Measurements from ENCODE around the gene RUFY1. TPM values are rescaled to one million over a fixed set of nuclear protein-coding genes. Genes with fewer than 3 reads are reported as not detected.
"Not testable (repeated sequence)": the region's sequence is repeated elsewhere in the genome, so short reads cannot be mapped to it uniquely, and the experiment has no call there.

The RUFY1 gene
- total RNA-seq, 1 donor from 2014 or later = 65.9 TPM

DNA sequence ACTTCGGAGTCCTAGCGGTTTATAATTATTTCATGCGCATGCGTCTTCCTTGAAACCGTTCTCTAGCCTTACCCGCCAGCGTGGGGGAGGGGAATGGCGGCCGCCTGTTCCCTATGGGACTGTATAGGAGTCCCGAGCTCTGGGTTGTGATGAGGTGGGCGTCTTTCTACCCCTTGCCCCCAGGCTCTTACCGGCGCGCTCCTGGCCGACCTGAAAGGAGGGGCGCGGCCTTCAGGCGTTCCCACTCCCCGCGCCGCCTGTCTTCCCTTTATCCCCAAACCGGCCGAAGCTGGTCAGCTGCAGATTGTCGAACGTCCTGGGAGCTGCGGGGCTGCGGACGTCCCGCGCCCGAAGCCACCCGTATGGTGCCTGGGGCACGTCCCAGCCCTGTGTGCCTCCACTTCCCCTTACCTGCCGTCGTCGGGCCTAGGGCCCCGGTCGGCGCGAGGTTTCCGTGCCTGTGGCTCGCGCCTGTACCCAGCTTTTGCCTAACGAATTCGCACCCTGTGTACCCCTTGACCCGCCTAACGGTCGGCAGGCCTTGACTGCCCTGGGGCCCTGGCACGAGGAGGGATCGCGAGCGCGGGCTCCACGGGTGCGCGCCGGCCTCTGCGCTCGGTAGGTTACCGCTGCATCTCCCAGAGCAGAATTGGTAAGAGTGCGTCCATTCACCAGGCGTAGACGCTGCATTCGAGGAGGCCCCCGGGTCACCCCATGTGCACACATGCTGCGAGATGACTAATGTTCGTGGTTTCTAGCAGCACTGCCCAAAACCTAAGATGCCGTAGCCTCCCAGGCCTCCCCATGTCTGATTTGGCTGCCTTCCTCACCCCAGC, 73.8 kb downstream of the RUFY1 start:
- DNase-seq = peak; percentile 44

DNA sequence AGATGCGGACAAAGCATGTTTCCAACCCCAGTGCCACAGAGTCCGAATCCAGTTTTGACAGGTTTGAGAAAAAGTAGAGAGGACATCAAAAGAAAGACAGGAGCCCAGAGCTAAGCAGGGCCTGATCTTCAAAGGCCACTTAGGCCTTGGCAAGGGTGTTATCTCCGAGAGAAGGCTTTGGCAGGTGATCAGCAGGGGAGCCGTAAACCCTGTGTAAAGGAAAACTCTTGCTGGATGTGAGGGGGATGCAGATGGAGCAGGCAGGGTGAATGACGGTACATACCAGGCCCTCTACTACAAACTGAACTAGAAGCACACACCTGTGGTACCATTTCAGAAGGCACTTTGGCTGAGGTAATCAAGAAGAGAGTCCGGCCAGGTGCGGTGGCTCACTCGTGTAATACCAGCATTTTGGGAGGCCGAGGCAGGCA, 74.5 kb downstream of the RUFY1 start:
- DNase-seq = no peak

DNA sequence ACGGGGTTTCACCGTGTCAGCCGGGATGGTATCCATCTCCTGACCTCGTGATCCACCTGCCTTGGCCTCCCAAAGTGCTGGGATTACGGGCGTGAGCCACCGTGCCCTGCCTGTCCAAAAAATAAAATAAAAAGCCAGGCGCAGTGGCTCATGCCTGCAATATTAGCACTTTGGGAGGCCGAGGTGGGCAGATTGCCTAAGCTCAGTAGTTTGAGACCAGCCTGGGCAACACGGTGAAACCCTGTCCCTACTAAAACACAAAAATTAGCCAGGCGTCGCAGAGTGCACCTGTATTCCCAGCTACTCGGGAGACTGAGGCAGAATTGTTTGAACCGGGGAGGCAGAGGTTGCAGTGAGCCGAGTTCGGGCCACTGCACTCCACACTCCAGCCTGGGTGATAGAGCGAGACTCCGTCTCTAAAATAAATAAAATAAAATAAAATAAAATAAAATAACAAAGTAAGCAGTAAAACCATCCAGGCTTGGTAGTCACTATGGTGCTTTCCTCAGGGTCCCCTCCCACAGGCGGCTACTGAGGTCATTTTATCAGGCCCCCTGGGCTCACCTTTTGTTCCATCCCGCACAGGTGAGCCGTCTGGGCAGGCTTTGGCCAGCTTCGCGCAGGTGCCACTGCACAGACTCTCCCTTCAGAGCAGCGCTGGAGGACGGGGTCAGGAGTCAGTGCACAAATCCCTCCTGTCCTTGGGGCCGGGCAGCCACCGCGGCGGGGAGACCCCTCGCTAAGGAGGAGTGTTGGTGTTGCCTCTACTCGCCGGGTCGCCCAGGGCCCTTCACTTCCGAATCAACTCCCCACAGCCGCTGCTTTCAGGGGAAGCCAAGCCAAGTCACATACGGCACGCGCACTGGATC, 83.4 kb downstream of the RUFY1 start:
- not testable (repeated sequence) for DNase-seq

DNA sequence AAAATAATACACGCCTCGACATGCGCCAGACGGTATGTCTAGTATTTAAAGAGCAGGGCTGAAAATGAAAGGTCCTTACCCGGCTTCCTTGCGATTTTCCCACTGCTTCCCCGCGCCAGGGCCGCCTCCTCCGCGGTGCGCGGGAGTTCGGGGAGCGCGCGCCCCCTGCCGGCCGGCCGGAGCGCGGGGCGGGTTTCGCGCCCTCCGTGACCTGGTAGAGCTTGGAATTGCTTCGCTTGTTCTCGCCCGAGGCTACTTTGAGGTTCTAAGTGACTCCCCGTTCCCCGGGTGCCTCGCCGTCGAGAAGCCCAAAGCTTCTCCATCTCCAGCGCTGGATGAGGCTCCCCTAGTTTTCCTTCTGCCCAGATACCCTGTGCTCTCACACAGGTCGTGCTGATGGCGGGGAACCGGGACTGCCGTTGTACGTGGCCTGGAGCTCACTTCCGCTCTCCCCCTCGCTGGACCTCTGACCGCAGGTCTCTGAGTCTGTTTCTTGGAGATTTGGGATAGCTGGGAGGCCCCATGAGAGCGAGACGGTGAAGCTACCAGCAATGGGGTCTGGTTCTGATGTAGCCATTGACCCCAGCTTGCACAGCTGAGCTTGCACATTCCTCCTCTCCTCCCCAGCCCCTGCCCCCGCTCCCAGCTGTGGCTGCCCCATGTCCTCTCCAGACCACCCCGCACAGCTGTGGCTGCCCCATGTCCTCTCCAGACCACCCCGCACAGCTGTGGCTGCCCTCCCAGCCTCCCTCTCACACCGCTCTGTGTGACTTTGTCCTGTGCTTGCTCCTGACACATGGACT, 84.2 kb downstream of the RUFY1 start:
- DNase-seq = not testable (repeated sequence)

DNA sequence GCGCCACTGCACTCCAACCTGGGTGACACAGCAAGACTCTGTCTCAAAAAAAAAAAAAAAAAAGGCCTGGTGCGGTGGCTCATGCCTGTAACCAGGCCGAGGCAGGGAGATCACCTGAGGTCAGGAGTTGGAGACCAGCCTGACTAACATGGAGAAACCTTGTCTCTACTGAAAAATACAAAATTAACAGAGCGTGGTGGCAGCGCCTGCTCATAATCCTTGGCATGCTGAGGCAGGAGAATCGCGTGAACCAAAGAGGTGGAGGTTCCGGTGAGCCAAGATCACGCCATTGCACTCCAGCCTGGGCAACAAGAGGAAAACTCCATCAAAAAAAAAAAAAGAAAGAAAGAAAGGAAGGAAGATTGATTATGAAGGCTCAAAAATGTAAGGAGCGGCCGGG, 88.9 kb downstream of the RUFY1 start:
- not testable (repeated sequence) for DNase-seq

DNA sequence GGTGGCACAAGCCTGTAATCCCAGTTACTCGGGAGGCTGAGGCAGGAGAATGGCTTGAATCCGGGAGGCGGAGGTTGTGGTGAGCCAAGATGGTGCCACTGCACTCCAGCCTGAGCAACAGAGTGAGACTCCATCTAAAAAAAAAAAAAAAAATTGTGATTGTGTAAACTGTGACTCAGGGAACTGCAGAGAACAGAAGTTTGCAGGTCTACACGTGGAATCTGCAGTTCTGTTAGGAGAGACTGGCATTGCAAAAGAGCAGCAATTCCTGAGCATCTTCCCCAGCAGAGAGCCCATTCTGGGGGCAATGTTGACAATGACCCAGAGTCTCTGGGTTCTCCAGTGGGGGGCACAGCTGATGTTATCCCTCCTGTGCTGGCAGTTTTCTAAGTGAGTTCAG, 91.4 kb downstream of the RUFY1 start:
- not testable (repeated sequence) for DNase-seq

DNA sequence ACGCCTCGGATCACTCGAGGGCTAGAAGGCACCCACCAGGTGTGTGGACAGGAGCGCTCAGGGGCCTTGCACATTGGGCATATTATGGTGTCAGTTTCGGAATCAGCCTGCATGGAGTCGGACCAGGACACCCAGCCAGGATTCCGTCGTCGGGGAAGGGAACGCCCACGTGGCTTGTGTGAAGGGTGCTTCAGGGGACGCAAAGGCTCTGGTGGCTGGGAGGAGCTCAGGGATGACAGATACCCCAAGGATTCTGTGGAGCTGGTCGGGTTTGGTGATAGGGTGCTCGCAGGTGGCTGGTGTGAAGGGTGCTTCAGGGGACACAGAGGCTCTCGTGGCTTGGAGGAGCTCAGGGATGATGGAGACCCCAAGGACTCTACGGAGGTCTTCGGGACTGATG, 92.3 kb downstream of the RUFY1 start:
- not testable (repeated sequence) for DNase-seq

DNA sequence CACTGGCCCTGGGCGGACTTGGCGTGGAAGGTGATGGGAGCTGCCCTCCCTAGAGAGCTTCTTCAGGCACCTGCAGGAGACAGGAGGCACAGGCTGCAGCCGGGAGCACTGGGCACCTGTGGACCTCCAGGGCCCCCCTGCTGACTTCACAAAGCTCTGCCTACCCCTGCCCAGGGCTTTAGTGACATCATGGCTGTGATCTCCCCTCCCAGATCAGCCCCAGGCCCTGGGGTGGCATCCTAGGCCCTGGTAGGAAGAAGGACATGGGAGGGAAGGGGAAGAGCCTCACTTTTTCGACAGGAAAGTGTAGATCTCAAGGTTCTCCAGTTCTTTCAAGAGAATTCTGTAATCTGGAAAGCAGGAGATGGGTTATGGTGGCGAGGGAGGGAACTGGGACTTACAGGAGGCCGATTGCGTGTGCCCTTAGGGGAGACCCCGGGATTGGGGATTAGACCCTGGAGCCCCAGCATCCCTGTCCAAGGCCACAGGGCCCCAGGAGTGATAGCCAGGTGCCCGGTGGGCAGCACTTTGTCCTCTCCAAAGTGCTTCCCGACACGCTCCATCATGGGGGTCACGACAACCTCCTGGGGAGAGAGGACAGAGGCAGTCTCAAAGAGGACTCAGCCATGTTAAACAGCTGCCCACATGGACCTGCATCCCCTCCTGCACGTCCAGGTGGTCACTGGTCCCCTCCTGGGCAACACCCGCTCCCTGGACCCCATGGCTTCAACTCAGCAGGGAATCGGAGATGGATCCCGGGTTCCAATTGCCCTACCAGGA, 93.0 kb downstream of the RUFY1 start:
- DNase-seq = not testable (repeated sequence)

DNA sequence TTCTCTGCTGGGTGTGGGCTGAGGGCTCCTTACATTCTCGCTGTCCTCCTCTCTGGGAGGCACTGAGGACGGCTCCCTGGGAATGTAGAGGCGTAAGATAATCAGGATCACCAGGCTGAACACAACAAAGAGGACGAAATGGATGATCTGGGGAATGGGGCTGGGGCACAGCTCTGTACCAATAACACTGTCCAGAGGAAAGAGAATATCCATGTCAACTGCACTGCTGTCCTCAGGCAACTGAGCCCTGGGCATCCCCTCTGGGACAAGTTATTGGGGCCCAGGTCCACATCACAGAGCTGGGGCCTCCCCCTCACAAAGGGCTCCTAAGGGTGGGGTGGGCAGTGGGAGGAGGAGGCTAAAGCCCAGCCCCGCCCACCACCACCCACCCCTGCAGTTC, 94.4 kb downstream of the RUFY1 start:
- not testable (repeated sequence) for DNase-seq

DNA sequence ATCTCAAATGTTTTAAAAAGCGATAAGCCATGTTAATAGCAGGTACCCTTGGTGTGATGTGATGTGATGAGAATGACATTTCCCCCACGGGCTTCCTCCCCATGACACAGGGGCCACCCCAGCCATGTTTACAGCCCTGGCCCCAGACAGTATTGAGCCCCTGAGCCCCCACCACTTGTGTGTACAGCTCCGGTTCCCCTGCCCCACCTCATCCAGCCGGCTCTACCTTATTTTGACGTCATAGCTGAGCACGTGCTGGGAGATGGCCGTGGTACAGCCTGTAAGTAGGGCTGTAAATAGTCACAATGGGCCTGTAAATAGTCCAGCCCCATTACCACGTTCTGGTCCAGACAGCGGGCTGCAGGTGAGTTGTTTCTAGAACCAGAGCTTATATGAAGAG, 98.1 kb downstream of the RUFY1 start:
- DNase-seq = no peak

DNA sequence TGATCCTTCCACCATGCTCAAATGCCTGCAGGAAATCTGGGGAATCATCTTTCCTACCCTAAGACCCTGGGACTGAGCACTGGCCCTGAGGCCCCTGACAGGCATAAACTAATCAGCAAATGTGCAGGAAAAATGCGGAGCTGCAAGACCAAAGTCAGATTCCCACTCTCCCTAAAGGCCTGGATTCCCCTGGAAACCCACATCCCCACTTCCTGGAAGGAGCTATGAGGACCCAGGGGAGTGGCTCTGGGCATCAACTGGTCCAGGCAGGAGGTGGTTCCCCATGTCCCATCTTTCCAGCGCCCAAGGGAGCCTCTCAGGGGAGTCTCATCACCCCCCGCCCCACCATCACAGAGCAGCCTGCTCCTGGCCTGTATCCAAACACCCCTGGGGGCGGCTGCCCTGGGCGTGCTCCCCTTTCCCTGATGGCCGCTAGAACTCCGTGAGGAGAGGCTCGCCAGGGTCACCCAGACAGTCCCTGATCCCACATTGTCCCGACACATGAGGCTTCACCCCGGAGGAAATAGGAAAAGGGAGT, 98.9 kb downstream of the RUFY1 start:
- DNase-seq = not testable (repeated sequence)

DNA sequence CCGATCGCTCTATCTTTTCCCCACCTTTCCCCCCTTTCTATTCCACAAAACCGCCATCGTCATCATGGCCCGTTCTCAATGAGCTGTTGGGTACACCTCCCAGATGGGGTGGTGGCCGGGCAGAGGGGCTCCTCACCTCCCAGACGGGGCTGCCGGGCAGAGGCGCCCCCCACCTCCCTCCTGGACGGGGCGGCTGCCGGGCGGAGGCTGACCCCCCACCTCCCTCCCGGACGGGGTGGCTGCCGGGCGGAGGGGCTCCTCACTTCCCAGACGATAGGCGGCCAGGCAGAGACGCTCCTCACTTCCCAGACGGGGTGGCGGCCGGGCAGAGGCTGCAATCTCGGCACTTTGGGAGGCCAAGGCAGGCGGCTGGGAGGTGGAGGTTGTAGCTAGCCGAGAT, 99.9 kb downstream of the RUFY1 start:
- DNase-seq = not testable (repeated sequence)

DNA sequence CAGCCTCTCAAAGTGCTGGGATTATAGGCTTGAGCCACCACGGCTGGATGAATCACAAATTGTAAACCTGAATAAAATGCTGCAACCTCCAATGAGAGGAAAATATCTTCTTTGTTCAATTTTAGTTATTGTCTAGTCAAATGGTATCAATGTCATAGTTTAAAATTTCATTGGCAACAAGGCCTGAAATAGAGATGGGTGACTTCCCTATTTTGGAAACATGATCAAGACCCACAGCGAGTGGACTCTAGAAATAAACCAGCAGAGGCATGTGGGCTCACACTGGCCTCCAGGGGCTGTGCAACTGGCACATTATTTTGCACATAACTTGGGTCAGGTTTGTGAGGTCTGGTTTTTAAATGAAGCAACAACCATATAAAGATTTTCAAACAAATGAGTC, 102.8 kb downstream of the RUFY1 start:
- DNase-seq = not testable (repeated sequence)

DNA sequence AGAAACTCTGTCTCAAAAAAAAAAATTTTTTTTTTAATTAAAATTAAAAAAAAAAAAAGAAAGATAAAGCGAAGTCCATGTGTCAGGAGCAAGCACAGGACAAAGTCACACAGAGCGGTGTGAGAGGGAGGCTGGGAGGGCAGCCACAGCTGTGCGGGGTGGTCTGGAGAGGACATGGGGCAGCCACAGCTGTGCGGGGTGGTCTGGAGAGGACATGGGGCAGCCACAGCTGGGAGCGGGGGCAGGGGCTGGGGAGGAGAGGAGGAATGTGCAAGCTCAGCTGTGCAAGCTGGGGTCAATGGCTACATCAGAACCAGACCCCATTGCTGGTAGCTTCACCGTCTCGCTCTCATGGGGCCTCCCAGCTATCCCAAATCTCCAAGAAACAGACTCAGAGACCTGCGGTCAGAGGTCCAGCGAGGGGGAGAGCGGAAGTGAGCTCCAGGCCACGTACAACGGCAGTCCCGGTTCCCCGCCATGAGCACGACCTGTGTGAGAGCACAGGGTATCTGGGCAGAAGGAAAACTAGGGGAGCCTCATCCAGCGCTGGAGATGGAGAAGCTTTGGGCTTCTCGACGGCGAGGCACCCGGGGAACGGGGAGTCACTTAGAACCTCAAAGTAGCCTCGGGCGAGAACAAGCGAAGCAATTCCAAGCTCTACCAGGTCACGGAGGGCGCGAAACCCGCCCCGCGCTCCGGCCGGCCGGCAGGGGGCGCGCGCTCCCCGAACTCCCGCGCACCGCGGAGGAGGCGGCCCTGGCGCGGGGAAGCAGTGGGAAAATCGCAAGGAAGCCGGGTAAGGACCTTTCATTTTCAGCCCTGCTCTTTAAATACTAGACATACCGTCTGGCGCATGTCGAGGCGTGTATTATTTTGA, 107.2 kb downstream of the RUFY1 start:
- not testable (repeated sequence) for DNase-seq

DNA sequence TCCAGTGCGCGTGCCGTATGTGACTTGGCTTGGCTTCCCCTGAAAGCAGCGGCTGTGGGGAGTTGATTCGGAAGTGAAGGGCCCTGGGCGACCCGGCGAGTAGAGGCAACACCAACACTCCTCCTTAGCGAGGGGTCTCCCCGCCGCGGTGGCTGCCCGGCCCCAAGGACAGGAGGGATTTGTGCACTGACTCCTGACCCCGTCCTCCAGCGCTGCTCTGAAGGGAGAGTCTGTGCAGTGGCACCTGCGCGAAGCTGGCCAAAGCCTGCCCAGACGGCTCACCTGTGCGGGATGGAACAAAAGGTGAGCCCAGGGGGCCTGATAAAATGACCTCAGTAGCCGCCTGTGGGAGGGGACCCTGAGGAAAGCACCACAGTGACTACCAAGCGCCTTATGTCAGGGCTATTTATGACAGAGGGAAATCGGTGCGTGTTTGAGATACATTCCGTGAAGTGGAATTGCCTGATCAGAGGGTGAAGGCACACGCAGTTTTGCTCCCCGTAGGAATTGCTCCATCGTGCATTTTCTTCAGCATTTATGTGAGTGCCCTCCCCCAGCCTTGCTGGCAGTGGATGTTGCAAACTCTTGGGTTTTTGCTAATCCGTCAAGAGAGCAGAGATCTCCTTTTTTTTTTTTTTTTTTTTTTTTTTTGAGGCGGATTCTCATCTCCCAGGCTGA, 108.0 kb downstream of the RUFY1 start:
- peak; percentile 38 for DNase-seq
